Lower lobe of right lung (tissue), 2 donors: ENCODE measurements around the gene EPHB4. TPM values are rescaled to one million over a fixed set of nuclear protein-coding genes. Genes with fewer than 3 reads are reported as not detected.

Experiments used
- ATAC-seq, 2 donors: fragments of 200-7000 bp; cut with Tn5 transposase; one replicate each; pipeline ENCODE4 v1.9.1; 2020 to 2022; ENCODE audit warnings: mild to moderate bottlenecking in 2 of 2, moderate library complexity in 2 of 2
- DNase-seq: peaks from one replicate; pipeline ENCODE4 v3.0.0-alpha.2; 2020
- H3K27ac ChIP-seq: fragments of 200-600 bp; one replicate; pipeline ENCODE4 v1.8.0; 2022
- H3K27me3 ChIP-seq: fragments of 200-600 bp; one replicate; pipeline ENCODE4 v1.8.0; 2022; ENCODE audit warnings: low read depth
- H3K36me3 ChIP-seq: fragments of 200-600 bp; one replicate; pipeline ENCODE4 v1.8.0; 2022; ENCODE audit warnings: mild to moderate bottlenecking
- H3K4me1 ChIP-seq: fragments of 200-600 bp; one replicate; pipeline ENCODE4 v1.8.0; 2022
- H3K4me3 ChIP-seq: fragments of 200-600 bp; one replicate; pipeline ENCODE4 v1.8.0; 2022; ENCODE audit warnings: mild to moderate bottlenecking
- H3K9me3 ChIP-seq: fragments of 200-600 bp; one replicate; pipeline ENCODE4 v1.8.0; 2022
- intact Hi-C: fragments of 100-400 bp; cut with DNase I; formaldehyde crosslinking; loops from one replicate; pipeline ENCODE4 v1.11.0; 2022
- total RNA-seq: library from RNA; stranded (reverse); fragmentation: NEBNext Ultra II Directional; extraction: Animal tissue kit (Norgen Biotek cat#: 25700); gene quantifications from one replicate; pipeline ENCODE4 v1.2.1, GENCODE V29; 2021
- TF ChIP-seq, protein P1 (sequence below): fragments of 200-600 bp; IDR thresholded peaks from one replicate; pipeline ENCODE4 v1.8.0; 2022; ENCODE audit warnings: antibody characterized with exemption, mild to moderate bottlenecking
- donor health status: DM: no; HTN: yes; CAD: no; lungs with severe emphysema.

The EPHB4 gene
- total RNA-seq, 1 donor from 2014 or later = 68.6 TPM

- no peak for DNase-seq
- H3K4me1 ChIP-seq = no peaks in the 10 kb centered on the region
These were observed 43.5 kb downstream of the EPHB4 start for GRCh38 chr7:100783804-100784203.

DNA sequence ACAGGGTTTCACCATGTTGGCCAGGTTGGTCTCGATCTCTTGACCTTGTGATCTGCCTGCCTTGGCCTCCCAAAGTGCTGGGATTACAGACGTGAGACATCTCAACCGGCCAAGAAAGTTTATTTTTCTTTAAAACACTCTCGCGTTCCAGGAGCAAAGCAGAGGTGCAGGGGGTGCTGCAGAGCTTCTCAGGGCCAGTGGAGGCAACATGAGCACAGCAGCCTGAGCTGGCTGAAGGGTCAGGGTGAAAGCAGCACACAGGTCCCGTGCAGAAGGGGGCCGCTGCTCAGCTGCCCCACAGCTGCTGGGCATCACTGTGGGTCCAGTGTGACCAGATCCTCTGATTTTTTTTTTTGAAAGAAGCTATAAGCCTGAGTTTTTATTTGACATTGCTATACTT, 46.1 kb downstream of the EPHB4 start:
- TF ChIP-seq, protein P1, sequence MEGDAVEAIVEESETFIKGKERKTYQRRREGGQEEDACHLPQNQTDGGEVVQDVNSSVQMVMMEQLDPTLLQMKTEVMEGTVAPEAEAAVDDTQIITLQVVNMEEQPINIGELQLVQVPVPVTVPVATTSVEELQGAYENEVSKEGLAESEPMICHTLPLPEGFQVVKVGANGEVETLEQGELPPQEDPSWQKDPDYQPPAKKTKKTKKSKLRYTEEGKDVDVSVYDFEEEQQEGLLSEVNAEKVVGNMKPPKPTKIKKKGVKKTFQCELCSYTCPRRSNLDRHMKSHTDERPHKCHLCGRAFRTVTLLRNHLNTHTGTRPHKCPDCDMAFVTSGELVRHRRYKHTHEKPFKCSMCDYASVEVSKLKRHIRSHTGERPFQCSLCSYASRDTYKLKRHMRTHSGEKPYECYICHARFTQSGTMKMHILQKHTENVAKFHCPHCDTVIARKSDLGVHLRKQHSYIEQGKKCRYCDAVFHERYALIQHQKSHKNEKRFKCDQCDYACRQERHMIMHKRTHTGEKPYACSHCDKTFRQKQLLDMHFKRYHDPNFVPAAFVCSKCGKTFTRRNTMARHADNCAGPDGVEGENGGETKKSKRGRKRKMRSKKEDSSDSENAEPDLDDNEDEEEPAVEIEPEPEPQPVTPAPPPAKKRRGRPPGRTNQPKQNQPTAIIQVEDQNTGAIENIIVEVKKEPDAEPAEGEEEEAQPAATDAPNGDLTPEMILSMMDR = no peak
- no peaks in the 10 kb centered on the region for H3K4me1 ChIP-seq
- no peak overlapping the region for H3K4me3 ChIP-seq
- H3K36me3 ChIP-seq = no peaks in the 10 kb centered on the region
- intact Hi-C loops = no loop called here
- H3K27me3 ChIP-seq = peaks cover 12% of the 10 kb centered on the region
- no peaks in the 10 kb centered on the region for H3K9me3 ChIP-seq
- ATAC-seq (no peak), DNase-seq (no peak)
- no peak overlapping the region for H3K27ac ChIP-seq

More at GRCh38 chr7:100783804-100784203, 43.5 kb downstream of the EPHB4 start:
- H3K27me3 ChIP-seq = peaks cover 15% of the 10 kb centered on the region
- ATAC-seq = no peak
- H3K4me3 ChIP-seq = no peak overlapping the region
- H3K9me3 ChIP-seq = no peaks in the 10 kb centered on the region
- TF ChIP-seq, protein P1 = no peak
- no peak overlapping the region for H3K27ac ChIP-seq
- H3K36me3 ChIP-seq = no peaks in the 10 kb centered on the region
- intact Hi-C loops = no loop called here

DNA sequence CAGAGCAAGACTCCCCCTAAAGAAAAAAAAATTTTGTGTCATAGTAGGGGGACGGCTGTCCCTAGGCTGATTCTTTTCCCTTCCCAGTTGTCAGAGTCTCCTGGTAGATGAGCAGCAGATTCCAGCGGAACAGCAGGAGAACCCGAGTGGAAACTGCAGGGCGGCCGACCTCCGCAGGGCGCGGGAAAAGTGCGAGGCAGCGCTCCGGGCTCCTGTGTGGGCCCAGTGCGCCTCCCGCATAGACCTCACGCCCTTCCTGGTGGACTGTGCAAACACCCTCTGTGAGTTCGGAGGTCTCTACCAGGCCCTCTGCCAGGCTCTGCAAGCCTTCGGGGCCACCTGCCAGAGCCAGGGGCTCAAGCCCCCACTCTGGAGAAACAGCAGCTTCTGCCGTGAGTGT, 48.0 kb downstream of the EPHB4 start:
- peaks cover 10% of the 10 kb centered on the region for H3K27me3 ChIP-seq
- intact Hi-C loops = no loop called here
- no peak overlapping the region for H3K4me3 ChIP-seq
- no peaks in the 10 kb centered on the region for H3K36me3 ChIP-seq
- ATAC-seq = peak in 1 of 2 donors; percentile 37
- H3K27ac ChIP-seq = no peak overlapping the region
- TF ChIP-seq, protein P1 = no peak
- H3K4me1 ChIP-seq = no peaks in the 10 kb centered on the region
- H3K9me3 ChIP-seq = no peaks in the 10 kb centered on the region
- DNase-seq = no peak

- TF ChIP-seq, protein P1 = no peak
- intact Hi-C loops = no loop called here
- Histone ChIP-seq H3K27ac (no peak overlapping the region), H3K36me3 (no peaks in the 10 kb centered on the region), H3K4me3 (no peak overlapping the region), H3K27me3 (peaks cover 10% of the 10 kb centered on the region), H3K9me3 (no peaks in the 10 kb centered on the region), H3K4me1 (no peaks in the 10 kb centered on the region)
- ATAC-seq = no peak
- no peak for DNase-seq
These were observed 49.2 kb downstream of the EPHB4 start for GRCh38 chr7:100778061-100778621.

DNA sequence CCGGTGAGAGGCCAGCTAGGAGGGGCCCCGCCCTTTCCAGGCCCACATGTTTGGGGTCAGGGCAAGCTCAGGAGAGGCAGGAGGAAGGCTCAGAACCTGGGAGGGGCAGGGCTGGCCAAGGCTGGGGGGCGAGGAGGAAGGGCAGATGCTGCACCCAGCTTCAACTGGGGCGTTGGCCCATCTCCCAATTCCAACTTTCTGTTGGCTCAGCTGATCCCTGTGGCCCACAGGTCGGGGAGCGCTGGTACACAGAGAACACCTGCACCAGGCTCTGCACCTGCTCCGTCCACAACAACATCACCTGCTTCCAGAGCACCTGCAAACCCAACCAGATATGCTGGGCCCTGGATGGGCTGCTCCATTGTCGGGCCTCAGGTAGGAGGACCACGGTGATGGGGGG, 53.8 kb downstream of the EPHB4 start:
- Histone ChIP-seq H3K9me3 (no peaks in the 10 kb centered on the region), H3K36me3 (no peaks in the 10 kb centered on the region), H3K4me1 (no peaks in the 10 kb centered on the region), H3K27ac (no peak overlapping the region), H3K27me3 (peaks cover 10% of the 10 kb centered on the region), H3K4me3 (no peak overlapping the region)
- intact Hi-C loops = no loop called here
- ATAC-seq (peak in 1 of 2 donors; percentile 35), DNase-seq (no peak)
- TF ChIP-seq, protein P1 = no peak
